GM21447 (cell line): Measurements from ENCODE around the gene ABCF1.
A peak's percentile ranks its signal among the peaks of the same experiment; 100 is the strongest.

Source experiments
- ATAC-seq: cut with Tn5 transposase; IDR thresholded peaks from one replicate; pipeline ENCODE4 v1.9.1; 2021; ENCODE audit not compliant: unreplicated experiment

Gene ABCF1

DNA sequence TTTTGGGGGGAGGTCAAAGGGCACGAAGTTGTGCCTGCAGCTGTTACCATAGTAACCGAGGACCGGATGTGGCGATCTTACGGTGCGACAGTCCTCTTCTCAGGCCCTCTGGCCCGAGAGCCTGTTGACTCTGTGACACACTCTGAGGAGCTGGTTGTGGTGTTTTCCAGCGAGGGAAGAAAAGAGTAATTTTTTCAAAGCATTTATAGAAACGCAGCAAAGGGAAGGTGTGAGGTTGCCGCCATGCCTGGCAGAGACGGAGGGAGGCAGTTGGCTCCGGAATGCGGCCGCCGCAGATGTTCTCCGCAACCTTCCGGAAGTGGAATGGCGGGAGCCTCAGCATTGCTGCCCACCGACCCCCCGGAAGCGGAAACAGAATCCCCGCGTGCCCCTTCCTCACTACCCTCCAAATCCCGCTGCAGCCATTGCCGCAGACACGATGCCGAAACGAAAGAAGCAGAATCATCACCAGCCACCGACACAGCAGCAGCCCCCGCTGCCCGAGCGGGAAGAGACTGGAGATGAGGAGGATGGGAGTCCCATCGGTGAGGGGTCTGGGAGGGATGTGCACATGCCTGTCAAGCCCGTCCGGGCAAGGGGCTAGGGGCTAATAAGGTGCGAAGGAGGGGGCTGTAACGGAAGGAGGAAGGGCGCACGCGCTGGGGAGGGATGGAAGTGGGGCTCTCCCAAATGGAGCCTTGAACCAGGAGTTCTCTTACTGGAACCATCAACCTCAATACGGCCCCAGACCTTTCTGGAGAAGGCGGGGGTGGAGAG, 14.1 kb upstream of the ABCF1 start, which contains the start of gene PRR3:
Gene PRR3, plus strand, starts transcription at position 390 of the 777 bp plus-strand sequence. Its CDS starts 50 bp downstream, at position 440.
- ATAC-seq: peak; percentile 61

DNA sequence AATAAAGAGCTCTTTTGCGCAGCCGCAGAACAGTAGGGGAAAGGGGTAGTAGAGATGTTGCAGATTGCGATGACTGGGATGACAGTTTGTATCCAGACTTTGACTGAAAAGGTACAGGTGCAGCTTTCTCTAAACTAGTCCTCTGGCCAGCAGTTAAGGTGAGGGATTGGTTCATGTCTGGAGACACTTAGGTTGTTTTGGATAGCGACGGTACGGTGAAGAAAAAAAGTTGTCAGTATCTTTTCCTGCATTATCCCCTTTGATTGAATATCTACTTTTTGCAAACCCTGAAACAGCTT, 13.6 kb upstream of the ABCF1 start:
- ATAC-seq: no peak

DNA sequence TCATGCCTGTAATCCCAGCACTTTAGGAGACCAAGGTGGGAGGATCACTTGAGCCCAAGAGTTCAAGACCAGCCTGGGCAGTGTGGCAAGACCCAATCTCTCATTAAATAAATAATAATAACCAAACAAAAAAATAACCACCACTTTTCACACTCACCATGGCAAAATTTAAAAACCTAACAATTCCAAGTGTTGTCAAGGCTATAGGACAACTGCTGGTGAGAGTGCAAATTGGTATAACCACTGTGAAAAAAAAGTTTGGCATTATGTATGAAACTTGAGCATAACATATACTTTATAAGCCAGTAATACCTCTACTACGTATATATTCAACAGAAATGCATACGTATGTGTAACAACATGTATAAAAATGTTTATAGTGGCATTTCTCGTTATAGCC, 10.3 kb upstream of the ABCF1 start:
- ATAC-seq: no peak

DNA sequence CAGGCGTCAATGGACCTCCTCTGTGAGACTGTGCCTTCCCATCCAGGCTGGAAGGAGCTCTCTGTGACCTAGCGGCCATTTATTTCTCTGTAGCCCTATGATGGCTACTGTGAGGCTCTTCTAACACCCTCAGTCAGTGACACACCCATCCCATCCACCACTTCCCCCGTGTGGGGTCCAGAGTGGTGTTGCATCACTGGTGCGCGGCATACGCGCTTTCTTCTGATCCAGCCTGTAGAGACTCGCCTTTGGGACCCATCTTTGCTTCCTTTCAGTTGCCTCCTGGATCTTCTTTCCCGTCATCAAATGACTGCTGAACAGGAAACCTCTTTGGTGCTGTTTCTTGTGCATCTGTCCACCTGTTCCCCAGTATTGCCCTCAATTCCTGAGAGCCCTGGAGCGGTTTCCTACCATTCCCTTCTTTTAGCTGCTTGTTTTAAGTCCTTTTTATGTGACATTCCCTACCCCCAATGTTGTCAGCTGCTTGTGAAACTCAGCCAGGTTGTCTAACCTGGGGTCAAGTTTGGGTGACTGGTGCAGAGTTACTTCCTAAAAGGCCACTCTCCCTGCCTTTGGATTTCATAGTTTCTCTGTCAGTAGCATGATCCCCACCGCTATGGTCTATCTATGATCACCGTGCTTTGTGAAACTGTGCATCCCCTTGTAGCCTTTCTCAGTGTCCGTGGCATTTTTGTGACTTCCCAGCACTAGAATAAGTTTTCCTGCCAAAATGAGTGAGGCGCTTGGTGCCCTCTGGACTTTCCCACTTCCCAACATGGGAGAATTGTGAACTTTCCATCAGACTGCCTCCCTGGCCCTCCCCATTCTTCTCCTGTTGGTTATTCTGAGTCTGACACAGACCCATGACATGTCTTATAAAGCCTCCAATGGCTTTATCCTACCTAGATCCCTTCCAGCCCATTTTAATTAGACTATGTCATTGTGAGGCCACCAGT, 8.5 kb upstream of the ABCF1 start:
- ATAC-seq: no peak

DNA sequence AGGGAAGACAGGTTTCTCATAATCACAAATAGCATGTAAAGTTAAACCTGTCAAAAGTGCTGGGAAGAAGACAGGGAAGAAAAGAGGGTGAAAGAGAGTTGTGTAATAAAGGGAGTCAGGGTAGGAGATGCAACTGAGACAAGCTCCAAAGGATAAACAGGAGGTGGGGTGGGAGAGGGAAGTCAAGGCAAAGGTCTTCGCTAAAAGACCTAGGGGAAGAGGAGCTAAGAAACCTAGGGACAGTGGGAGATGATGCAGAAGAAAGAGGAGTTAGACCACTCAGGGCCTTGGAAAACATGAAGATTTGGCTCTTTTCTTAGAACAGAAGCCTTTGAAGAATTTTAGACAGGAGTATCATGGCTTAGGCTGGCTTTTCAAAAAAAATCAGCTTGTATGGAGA, 7.1 kb upstream of the ABCF1 start:
- no peak for ATAC-seq

DNA sequence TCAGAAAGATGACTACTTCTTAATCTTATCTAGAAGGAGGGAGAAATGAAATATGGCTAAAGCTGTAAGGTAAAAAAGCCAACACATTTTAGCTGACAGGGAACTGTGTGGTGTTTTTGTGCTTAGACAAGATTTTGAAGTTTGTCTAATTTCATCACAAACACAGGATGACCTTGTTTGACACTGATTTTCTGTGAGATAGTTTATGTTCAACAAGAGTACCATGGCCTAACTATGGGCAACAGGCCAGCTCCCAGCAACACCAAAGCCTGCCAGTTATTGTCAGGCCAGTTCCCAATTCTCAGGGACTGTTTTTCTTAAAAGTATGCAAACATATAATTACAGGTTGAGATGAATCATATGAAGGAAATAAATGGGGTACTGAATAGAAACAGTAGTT, 5.5 kb upstream of the ABCF1 start:
- ATAC-seq: no peak

DNA sequence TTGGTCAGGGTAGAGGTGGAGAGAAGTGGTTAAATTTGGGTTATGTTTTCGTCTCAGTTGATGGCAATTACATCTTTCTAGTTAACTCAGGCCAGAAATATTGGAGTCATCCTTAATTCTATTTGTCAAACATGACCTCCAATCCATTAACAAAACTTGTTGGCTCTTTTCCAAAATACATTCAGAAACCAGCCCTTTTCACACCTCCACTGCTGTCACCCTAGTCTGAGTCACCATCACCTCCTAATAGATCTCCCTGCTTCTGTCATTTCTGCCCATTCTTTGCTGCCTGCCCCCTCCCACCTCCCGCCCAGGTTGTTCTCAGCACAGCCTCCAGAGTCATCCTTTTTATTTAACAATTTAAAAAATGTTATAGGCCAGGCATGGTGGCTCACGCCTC, 3.0 kb upstream of the ABCF1 start:
- ATAC-seq: no peak

DNA sequence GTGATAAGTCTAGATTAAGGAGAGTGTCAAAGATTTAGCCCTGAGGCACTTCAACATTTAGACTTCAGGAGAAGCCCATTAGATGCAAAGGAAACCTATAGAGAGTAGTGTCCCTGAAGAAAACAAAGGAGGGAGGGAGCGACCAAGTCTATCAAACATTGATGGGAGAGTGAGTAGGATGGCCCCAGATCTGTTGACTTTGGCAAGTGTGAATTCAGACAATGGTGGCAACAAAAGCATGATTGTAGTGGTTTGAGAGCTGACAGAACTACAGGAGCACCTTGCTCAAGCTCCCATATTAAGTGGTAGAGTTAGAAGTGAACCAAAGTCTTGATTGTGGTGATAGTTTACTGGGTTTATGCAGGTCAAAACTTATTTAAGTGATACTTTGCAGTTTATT, 979 bp upstream of the ABCF1 start:
- ATAC-seq: no peak

DNA sequence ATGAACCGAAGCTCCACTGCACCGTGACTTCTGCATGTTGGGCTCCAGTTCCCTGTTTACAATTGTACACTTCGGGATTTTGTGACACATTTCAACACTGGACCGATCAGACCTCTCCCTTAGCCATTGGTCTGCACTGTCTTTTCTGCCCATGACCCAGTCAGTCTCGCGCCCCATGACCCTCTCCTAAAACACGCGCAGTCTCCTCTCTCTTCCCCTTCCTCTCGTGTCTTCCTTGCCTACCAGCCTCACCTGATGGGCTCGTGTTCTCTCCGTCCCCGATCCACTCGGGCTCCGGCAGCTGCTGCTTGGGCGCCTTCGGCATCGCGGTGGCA, 535 bp upstream of the ABCF1 start:
- ATAC-seq: peak; percentile 19

DNA sequence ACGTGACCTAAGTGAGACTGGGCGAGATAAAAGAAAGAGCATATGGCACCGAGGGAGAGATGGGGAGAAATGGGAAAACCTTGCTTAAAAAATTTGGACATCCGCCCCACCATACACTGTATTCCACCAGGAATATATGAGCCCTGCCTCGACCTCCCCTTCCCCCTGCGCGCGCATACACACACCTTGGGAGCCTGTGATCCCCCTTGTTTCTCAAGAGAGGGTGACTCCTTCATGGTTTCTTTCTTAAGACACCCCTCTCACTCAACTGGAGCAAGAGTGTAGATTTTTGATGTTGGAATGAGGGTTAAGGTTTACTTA, 480 bp downstream of the ABCF1 start:
- no peak for ATAC-seq

DNA sequence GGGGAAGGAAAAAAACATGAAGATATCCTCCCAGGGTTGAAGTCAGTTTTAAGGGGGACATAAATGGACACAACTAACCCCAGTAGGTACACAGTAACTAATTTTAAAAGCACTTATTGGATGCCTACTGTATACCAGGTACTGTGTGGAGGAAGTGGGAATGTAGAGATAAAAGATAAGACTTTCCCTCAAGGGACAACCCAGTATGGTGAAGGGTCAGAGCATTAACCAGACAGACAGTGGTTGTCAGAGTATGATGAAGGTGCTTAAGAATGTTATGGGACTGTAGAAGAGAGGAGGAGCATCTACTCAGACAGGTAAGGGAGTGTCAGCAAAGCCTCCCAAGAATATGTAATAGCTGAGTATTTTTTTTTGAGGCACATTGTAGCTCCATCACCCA, 906 bp downstream of the ABCF1 start:
- ATAC-seq: no peak

DNA sequence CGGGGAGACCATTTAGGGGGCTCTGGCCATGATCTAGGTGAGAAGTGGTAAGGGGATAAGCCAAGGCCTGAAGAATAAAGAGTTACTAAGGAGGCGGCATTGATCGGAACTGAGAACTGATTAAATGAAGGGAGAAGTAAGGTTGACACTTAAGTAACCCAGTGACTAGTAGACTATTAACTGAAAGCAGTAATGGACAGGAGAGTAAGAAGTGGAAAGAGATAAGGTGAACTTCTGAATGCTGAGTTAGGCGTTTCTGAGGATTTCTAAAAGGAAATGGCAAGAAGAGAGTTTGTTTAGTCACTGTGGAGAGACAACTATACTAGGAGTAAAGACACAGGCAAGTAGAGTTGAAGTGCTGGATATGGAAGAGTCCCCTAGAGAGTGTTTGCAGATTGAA, 1.9 kb downstream of the ABCF1 start:
- ATAC-seq: no peak

DNA sequence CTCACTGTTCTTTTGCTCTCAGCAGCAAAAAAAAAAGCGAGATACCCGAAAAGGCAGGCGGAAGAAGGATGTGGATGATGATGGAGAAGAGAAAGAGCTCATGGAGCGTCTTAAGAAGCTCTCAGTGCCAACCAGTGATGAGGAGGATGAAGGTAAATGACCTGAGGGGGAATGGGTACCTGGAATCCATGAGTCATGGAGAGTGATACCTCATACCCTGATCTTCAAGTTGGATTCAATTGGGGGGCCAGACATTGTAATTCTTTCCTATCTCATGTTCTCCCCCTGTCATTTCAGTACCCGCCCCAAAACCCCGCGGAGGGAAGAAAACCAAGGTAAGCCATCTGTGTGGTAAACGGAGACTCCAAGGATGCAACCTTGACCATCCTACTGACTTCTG, 6.8 kb downstream of the ABCF1 start:
- ATAC-seq: no peak

DNA sequence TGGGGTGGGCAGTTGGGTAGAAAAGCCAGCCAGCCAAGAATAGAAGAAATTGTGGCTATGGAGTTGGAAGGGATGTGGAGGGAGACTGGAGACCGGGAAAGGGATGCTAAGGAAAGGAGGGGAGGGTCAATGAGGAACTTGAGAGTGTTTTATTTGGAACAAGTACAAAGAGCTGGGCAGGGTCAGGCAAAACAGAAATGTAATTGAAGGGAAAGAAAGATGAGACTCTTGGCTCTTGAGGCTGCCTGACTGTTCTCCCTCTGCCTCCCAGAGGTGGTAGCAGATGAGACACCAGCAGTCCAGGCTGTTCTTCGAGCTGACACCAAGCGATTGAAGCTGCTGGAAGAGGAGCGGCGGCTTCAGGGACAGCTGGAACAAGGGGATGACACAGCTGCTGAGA, 12.7 kb downstream of the ABCF1 start:
- no peak for ATAC-seq

DNA sequence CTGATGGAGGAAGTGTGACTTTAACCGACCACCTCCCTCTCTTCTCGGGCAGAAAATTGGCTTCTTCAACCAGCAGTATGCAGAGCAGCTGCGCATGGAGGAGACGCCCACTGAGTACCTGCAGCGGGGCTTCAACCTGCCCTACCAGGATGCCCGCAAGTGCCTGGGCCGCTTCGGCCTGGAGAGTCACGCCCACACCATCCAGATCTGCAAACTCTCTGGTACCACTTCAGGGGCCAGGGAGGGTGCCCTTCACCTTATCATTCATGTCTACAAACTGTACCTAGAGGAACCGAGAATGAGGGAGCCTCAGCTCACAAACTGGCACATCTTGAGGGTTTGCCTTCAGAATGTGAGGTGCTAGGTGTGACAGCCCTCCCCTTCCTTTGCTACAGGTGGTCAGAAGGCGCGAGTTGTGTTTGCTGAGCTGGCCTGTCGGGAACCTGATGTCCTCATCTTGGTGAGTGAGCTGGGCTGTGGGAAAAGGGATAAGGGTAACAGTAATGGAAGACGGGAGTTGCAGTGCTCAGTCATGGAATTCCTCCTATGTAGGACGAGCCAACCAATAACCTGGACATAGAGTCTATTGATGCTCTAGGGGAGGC, 18.6 kb downstream of the ABCF1 start:
- ATAC-seq: no peak

DNA sequence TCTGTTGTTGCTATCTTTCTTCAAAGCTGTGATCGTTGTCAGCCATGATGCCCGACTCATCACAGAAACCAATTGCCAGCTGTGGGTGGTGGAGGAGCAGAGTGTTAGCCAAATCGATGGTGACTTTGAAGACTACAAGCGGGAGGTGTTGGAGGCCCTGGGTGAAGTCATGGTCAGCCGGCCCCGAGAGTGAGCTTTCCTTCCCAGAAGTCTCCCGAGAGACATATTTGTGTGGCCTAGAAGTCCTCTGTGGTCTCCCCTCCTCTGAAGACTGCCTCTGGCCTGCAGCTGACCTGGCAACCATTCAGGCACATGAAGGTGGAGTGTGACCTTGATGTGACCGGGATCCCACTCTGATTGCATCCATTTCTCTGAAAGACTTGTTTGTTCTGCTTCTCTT, 19.3 kb downstream of the ABCF1 start:
- no peak for ATAC-seq

DNA sequence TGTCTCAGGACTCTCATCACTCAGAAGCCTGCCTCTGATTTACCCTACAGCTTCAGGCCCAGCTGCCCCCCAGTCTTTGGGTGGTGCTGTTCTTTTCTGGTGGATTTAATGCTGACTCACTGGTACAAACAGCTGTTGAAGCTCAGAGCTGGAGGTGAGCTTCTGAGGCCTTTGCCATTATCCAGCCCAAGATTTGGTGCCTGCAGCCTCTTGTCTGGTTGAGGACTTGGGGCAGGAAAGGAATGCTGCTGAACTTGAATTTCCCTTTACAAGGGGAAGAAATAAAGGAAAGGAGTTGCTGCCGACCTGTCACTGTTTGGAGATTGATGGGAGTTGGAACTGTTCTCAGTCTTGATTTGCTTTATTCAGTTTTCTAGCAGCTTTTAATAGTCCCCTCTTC, 19.8 kb downstream of the ABCF1 start:
- ATAC-seq: no peak

DNA sequence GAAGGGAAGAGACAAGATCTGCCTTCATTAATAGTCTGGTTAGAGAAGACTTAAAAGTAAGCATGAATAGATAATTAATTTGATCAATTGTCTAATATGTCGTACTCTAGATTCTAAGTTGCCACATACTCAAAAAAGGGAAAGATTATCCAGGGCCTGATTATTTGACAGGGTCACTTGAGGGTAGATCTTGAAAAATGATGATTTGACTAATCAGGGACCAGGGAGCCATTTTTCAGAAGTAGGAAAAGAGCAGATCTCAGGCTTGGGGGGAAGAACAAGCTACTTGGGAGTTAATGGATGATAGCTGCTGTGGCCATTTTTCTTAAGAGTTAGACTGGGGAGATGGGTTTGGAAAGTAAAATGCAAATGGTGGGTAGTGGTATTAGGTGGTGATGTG, 21.0 kb downstream of the ABCF1 start:
- ATAC-seq: no peak

DNA sequence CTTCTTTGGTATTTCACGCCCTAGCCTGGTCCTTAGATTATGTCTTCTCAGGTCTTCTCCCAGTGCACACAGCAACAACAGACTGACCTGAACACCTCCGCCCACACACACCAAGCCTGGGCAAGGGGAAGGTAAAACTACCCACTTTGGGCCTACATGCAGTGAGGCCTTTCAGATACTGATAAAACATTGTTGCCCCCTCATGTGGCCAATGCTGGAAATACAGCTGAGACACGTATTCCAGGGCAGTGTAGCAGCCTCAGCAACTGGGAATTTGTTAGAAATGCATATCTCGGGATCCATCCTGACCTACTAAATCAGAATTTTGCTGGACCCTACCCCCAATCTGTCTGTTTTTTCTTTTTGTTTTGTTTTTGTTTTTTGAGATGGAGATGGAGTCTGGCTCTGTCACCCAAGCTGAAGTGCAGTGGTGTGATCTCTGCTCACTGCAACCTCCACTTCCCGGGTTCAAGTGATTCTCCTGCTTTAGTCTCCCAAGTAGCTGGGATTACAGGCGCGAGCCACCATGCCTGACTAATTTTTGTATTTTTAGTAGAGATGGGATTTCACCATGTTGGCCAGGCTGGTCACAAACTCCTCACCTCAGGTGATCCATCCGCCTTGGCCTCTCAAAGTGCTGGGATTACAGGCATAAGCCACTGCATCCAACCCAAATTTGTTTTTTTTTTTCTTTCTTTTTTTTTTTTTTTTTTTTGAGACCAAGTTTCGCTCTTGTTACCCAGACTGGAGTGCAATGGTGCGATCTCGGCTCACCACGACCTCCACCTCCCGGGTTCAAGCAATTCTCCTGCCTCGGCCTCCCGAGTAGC, 26.3 kb downstream of the ABCF1 start:
- ATAC-seq: peak; percentile 72

DNA sequence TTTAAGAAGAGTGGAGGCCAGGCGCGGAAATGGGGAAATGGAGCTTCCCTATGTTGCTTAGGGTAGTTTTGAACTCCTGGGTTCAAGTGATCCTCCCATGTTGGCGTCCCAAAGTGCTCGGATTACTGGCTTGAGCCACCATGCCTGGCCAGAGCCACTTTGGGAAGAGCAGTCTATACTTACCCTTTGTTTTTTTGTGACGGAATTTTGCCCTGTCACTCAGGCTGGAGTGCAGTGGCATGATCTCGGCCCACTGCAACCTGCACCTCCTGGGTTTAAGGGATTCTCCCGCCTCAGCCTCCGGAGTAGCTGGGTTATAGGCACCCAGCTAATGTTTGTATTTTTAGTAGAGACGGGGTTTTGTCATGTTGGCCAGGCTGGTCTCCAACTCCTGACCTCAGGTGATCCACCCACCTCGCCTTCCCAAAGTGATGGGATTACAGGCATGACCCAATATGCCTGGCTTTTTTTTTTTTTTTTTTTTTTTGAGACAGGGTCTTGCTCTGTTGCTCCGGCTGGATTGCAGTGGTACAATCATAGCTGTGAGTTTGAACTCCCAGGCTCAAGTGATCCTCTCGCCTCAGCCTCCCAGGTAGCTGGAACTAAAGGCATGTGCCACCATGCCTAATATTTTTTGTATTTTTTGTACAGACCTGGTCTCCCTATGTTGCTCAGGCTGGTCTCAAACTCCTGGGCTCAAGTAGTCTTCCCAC, 27.8 kb downstream of the ABCF1 start:
- ATAC-seq: no peak
